Measurements from ENCODE around the gene FKBP15. TPM values are rescaled to one million over a fixed set of nuclear protein-coding genes. Genes with fewer than 3 reads are reported as not detected.
A peak's percentile ranks its signal among the peaks of the same experiment; 100 is the strongest.

The FKBP15 gene
- total RNA-seq, 1 experiment from 2014 or later: 32.2 TPM

GRCh38 chr9:113247640-113248039 lies 26.6 kb upstream of the FKBP15 start:
- Mint-ChIP-seq H3K27me3 (ENCODE audit: insufficient read depth, unreplicated experiment) (no peaks in the 10 kb centered on the region), H3K4me1 (ENCODE audit: insufficient read depth, unreplicated experiment) (no peaks in the 10 kb centered on the region), H3K4me3 (ENCODE audit: unreplicated experiment) (no peak overlapping the region), H3K27ac (ENCODE audit: low read depth, unreplicated experiment) (no peak overlapping the region), H3K9me3 (ENCODE audit: unreplicated experiment) (no peaks in the 10 kb centered on the region), H3K36me3 (ENCODE audit: insufficient read depth, unreplicated experiment) (peaks cover 15% of the 10 kb centered on the region)
- no peak for TF ChIP-seq CTCF (IDR thresholded peaks at IDR 0.05; ENCODE audit: unreplicated experiment)
- intact Hi-C loops (cut with micrococcal nuclease): no loop called here
- ChIA-PET CTCF (interaction anchor here (0.7 to 1.4 kb wide), 2 partner anchors 27 to 1303 kb away, joined by 3 to 4 read pairs; partner anchors contain the start of gene CDC26), POLR2A (interaction anchor here (1.8 kb wide), 1 partner anchor 15 kb away, joined by 3 read pairs; no protein-coding TSS in a partner anchor)
- DNase-seq (ENCODE audit: unreplicated experiment): peak; percentile 7
- BruUV-seq (replicated peaks): no TSS peak

DNA sequence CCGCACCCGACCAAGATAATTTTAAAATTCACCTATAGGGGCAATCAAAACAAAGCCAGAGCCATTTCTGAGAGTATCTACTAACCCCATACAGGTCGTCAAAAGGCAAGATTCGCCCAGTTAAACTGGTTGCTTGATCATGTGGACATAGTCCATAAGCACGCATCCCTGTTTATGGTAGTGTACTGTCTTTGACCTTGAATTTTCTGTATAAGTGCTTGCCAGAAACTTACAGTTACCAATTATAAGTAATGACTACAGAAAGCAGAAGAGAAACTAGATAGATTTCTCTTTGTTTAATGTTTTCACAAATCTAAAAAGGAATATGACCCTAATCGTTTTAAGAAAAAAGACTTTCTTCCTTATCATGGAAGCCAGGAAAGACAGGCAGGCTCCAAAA lies 25.9 kb upstream of the FKBP15 start:
- intact Hi-C loops (cut with micrococcal nuclease): no loop called here
- POLR2A ChIA-PET: interaction anchor here (1.8 kb wide), 1 partner anchor 14 kb away, joined by 3 read pairs; no protein-coding TSS in a partner anchor
- no peak for TF ChIP-seq CTCF (IDR thresholded peaks at IDR 0.05; ENCODE audit: unreplicated experiment)
- Mint-ChIP-seq H3K9me3 (ENCODE audit: unreplicated experiment) (no peaks in the 10 kb centered on the region), H3K27ac (ENCODE audit: low read depth, unreplicated experiment) (no peak overlapping the region), H3K4me3 (ENCODE audit: unreplicated experiment) (no peak overlapping the region), H3K4me1 (ENCODE audit: insufficient read depth, unreplicated experiment) (no peaks in the 10 kb centered on the region), H3K27me3 (ENCODE audit: insufficient read depth, unreplicated experiment) (no peaks in the 10 kb centered on the region), H3K36me3 (ENCODE audit: insufficient read depth, unreplicated experiment) (peaks cover 12% of the 10 kb centered on the region)
- no TSS peak for BruUV-seq (replicated peaks)
- CTCF ChIA-PET: interaction anchor here (0.6 to 1.5 kb wide), 5 partner anchors 13 to 1304 kb away, joined by 3 to 4 read pairs (median 4); partner anchors contain the start of gene CDC26
- no peak for DNase-seq (ENCODE audit: unreplicated experiment)

- peaks cover 6% of the 10 kb centered on the region for H3K36me3 Mint-ChIP-seq (ENCODE audit: insufficient read depth, unreplicated experiment)
Observed at GRCh38 chr9:113245894-113246293, 24.8 kb upstream of the FKBP15 start.

DNA sequence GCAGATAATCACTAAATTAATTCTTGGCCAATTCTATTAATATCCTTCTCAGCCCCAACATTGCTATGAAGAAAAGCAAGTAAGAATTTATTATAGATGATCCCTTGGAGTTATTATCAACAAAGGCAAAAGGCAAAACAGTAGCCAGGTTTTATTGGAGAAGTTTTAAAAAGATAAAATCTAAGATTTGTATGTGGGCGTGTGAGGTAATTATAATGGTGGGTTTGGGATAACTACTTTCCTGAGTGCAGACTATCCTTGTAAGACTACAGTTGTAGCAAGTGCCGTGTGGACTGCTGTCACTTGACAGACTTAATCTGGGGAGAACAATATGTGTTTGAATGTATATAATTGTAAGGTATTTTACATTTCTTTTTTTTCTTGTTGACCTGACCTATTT lies 23.5 kb upstream of the FKBP15 start:
- no peak for DNase-seq (ENCODE audit: unreplicated experiment)
- intact Hi-C loops (cut with micrococcal nuclease): no loop called here
- peaks cover 6% of the 10 kb centered on the region for H3K36me3 Mint-ChIP-seq (ENCODE audit: insufficient read depth, unreplicated experiment)

More at GRCh38 chr9:113245894-113246293, 24.8 kb upstream of the FKBP15 start:
- H3K4me3 Mint-ChIP-seq (ENCODE audit: unreplicated experiment): no peak overlapping the region
- ChIA-PET CTCF (interaction anchor here (0.8 to 1.5 kb wide), 2 partner anchors 7 to 14 kb away, joined by 3 to 4 read pairs; no protein-coding TSS in a partner anchor), POLR2A (interaction anchor here (0.9 to 1.8 kb wide), 3 partner anchors 13 to 27 kb away, joined by 3 to 4 read pairs (median 3); no protein-coding TSS in a partner anchor)
- no TSS peak for BruUV-seq (replicated peaks)
- intact Hi-C loops (cut with micrococcal nuclease): no loop called here
- no peaks in the 10 kb centered on the region for H3K4me1 Mint-ChIP-seq (ENCODE audit: insufficient read depth, unreplicated experiment)
- TF ChIP-seq CTCF (IDR thresholded peaks at IDR 0.05; ENCODE audit: unreplicated experiment): no peak
- no peaks in the 10 kb centered on the region for H3K27me3 Mint-ChIP-seq (ENCODE audit: insufficient read depth, unreplicated experiment)
- no peak overlapping the region for H3K27ac Mint-ChIP-seq (ENCODE audit: low read depth, unreplicated experiment)
- DNase-seq (ENCODE audit: unreplicated experiment): no peak
- H3K9me3 Mint-ChIP-seq (ENCODE audit: unreplicated experiment): no peaks in the 10 kb centered on the region

More for the DNA sequence above, 23.5 kb upstream of the FKBP15 start:
- Mint-ChIP-seq H3K27ac (ENCODE audit: low read depth, unreplicated experiment) (no peak overlapping the region), H3K4me3 (ENCODE audit: unreplicated experiment) (no peak overlapping the region), H3K4me1 (ENCODE audit: insufficient read depth, unreplicated experiment) (peaks cover 6% of the 10 kb centered on the region), H3K27me3 (ENCODE audit: insufficient read depth, unreplicated experiment) (no peaks in the 10 kb centered on the region), H3K9me3 (ENCODE audit: unreplicated experiment) (no peaks in the 10 kb centered on the region)
- ChIA-PET POLR2A (interaction anchor here (1.0 to 1.2 kb wide), 2 partner anchors 9 to 22 kb away, joined by 3 to 4 read pairs; no protein-coding TSS in a partner anchor), CTCF (no interaction called here)
- BruUV-seq (replicated peaks): no TSS peak
- no peak for TF ChIP-seq CTCF (IDR thresholded peaks at IDR 0.05; ENCODE audit: unreplicated experiment)
